ENCODE data around the gene ENTPD1.
"Not testable (repeated sequence)": the region's sequence is repeated elsewhere in the genome, so short reads cannot be mapped to it uniquely, and the experiment has no call there.

ENTPD1 gene

GRCh38 chr10:95798096-95798855, 42.3 kb downstream of the ENTPD1 start:
- DNase-seq = no peak

GRCh38 chr10:95800286-95800685, 44.3 kb downstream of the ENTPD1 start:
- not testable (repeated sequence) for DNase-seq

- not testable (repeated sequence) for DNase-seq
These were observed 50.9 kb downstream of the ENTPD1 start for GRCh38 chr10:95806687-95807380.

GRCh38 chr10:95808705-95809308, 52.8 kb downstream of the ENTPD1 start:
- not testable (repeated sequence) for DNase-seq

GRCh38 chr10:95809370-95810197, 53.6 kb downstream of the ENTPD1 start:
- no peak for DNase-seq

- DNase-seq = no peak
These were observed 54.4 kb downstream of the ENTPD1 start for GRCh38 chr10:95810198-95810976.

- no peak for DNase-seq
These were observed 57.2 kb downstream of the ENTPD1 start for GRCh38 chr10:95813054-95813685.

- no peak for DNase-seq
These were observed 58.2 kb downstream of the ENTPD1 start for GRCh38 chr10:95814011-95814727.

- no peak for DNase-seq
These were observed 59.2 kb downstream of the ENTPD1 start for GRCh38 chr10:95815133-95815532.

GRCh38 chr10:95815701-95816240, 59.8 kb downstream of the ENTPD1 start:
- DNase-seq = no peak

- DNase-seq = no peak
These were observed 62.0 kb downstream of the ENTPD1 start for GRCh38 chr10:95818010-95818409.

- DNase-seq = no peak
These were observed 62.7 kb downstream of the ENTPD1 start for GRCh38 chr10:95818668-95819067.

- DNase-seq = no peak
These were observed 63.8 kb downstream of the ENTPD1 start for GRCh38 chr10:95819620-95820329.

- no peak for DNase-seq
These were observed 64.4 kb downstream of the ENTPD1 start for GRCh38 chr10:95820363-95820762.

- no peak for DNase-seq
These were observed 65.8 kb downstream of the ENTPD1 start for GRCh38 chr10:95821720-95822119.

GRCh38 chr10:95830044-95830443, 74.1 kb downstream of the ENTPD1 start:
- no peak for DNase-seq

GRCh38 chr10:95831076-95831475, 75.1 kb downstream of the ENTPD1 start:
- DNase-seq = no peak

- DNase-seq = no peak
These were observed 75.6 kb downstream of the ENTPD1 start for GRCh38 chr10:95831515-95831914.

GRCh38 chr10:95832216-95833041, 76.5 kb downstream of the ENTPD1 start:
- DNase-seq = no peak

Measured in stimulated activated naive CD4-positive, alpha-beta T cell (primary cell).